GM15510 (cell line): ENCODE measurements around the gene PDRG1.

Experiments used
- POLR2A ChIP-seq: IDR thresholded peaks from 3 replicates; pipeline ENCODE4 v1.6.1; 2011; ENCODE audit warnings: borderline replicate concordance; ENCODE audit not compliant: insufficient read length; ENCODE audit errors: extremely low read depth

Gene PDRG1

DNA sequence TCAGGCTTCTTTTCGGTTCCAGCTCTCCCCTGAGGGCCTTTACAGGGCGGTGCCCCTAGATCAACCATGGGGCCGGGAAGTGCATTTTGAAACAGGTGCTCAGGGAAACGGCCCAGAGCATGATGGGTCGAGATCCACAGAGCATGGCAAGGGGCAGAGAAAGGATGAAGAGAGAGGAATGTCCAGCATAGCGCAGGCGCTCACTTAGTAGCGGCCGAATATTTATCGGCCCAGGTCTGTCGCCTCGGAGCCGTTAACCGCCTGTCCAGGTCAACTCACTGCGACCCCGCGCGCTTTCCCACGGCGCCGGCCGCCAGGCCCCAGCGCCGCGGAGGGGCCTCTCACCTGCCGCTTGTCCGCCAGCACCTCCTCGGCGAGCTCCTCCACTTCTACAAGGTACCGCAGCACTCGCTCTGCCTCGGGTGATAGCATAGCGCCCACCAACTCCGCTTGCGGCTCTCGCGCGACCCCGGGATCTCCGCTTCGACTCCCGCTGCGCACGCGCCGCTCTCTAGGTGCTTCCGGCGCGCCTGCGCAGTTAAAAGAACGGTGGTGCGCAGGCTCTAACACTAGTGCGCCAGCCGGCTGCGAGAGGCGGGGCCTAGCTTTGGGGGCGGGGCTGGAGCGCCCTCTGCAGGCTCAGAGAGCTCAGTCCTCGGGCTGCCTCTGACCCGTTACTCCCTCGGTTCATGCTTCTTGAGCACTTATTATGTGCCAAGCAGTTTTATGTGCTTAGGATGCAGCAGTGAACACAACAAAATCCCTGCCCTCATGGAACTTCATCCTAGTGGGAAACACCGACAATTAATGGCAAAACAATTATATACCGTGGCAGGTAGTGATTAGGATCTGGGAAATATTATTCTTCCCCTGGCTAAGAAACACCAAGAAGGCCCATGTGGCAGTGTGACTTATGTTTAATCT lies at the start of gene PDRG1:
Gene PDRG1 (minus strand): TSS at position 517 of the 924 bp plus-strand sequence. CDS start 85 bp downstream, at position 432.
- TF ChIP-seq POLR2A, result peak; percentile 85

DNA sequence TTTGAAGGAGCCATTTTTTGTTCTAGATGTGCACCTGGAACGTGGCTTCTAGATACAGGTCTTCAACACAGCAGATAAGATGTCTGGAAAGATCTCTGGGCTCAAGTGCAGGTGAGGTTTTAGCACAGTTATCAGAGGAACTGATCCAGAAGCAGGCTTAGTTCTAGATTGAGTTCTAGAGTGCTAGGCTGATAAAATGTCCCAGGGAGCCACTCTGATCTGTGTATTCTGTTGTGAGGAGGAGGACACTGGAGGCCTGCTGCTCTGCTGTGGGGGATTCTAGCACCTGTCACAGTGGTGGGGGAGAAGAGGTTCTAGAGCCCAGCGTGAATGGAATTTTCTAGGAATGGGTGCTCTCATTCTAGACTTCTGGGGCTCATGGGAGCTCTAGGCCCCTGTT lies 46.4 kb upstream of the PDRG1 start:
- TF ChIP-seq POLR2A, result no peak

GRCh38 chr20:31996996-31997395 lies 45.1 kb upstream of the PDRG1 start:
- no peak for TF ChIP-seq POLR2A

GRCh38 chr20:31992086-31992485 lies 40.2 kb upstream of the PDRG1 start:
- TF ChIP-seq POLR2A, result no peak

DNA sequence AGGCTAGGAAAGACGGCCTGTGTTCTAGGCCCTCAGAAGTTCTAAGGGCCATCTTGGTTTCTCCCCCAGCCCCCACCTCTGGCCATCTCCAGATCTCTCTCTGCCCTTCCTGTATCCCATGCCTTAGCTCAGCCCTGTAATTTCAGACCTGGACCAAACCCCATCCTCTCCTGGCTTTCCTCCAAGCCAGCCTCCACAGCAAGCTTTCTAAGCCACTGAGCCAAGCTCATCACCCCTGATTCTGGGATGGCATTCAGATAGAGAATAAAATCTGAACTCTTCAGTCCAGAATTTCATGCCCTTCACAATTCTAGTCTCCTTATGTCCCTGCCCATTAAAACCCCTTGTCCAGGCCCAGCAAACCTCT lies 39.5 kb upstream of the PDRG1 start:
- TF ChIP-seq POLR2A, result no peak

- TF ChIP-seq POLR2A, result no peak
These were observed 38.9 kb upstream of the PDRG1 start for GRCh38 chr20:31990641-31991338.

- TF ChIP-seq POLR2A, result no peak
These were observed 37.3 kb upstream of the PDRG1 start for GRCh38 chr20:31989030-31989645.

DNA sequence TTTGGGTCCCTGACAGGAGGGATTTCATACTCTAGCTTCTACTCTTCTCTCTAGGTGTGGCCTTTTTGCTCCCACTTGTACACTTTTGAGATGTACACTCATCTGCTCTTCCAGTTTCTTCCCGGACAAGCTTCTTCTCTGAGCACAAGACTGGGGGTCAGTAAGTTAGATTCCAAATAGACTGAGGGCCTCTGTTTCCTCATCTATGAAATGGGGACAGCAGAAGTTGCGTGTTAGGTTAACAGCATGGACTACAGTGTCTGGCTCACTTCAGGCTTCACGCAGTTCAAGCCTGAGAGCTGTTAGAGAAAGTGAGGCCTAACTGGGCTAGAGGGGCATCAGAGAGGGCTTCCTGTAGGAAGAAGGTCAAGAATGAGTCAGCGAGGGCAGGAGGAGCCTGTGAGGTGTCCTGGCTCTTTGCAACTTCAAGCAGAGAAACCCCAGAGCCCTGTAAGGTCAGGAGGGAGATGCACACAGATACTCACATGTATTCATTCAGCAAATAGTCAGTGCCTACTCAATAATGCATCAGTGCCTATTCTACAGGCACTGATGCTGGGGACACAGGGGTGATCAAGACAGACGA lies 36.7 kb upstream of the PDRG1 start:
- no peak for TF ChIP-seq POLR2A

GRCh38 chr20:31987744-31988143 lies 35.9 kb upstream of the PDRG1 start:
- TF ChIP-seq POLR2A, result no peak

DNA sequence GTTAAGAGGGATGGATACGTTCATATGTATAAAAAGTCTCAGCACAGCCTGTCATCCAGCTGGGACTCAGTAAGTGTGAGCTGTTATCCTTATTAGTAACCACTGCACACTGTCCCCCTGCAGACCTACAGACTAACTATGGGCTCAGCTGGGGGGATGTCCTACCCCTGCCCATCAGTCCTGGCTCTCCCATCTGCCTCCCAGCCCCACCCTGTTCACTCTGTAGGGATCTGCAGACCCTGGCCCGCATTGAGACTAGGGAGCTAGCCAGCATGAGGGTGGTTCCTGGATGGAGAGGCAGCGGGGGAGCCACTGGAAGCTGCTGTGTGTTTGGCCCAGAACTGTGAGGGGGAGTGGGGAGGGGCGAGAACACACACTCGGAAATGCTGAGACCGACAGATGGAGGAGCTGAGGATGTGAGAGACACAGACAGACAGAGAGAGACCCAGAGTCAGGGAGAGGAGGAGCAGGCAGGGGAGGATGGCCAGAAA lies 33.2 kb upstream of the PDRG1 start:
- no peak for TF ChIP-seq POLR2A

DNA sequence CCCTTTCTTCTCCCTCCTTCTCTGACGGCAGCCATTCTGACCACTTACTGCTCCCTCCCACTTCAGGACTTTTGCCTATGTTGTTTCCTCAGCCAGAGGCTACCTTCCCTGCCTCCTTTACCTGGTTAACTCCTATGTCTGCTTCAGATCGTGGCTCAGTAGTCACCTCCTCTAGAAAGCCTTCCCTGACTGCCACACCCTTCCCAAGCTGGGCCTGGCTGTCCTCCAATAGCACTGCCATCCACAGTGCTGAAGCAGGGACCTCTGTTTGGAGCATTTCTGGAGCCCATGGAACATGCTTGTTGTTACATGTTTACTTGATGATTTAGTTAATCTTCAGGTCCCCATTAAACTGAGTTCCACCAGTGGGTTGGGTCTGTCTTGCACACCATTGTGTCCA lies 29.9 kb upstream of the PDRG1 start:
- TF ChIP-seq POLR2A, result no peak

DNA sequence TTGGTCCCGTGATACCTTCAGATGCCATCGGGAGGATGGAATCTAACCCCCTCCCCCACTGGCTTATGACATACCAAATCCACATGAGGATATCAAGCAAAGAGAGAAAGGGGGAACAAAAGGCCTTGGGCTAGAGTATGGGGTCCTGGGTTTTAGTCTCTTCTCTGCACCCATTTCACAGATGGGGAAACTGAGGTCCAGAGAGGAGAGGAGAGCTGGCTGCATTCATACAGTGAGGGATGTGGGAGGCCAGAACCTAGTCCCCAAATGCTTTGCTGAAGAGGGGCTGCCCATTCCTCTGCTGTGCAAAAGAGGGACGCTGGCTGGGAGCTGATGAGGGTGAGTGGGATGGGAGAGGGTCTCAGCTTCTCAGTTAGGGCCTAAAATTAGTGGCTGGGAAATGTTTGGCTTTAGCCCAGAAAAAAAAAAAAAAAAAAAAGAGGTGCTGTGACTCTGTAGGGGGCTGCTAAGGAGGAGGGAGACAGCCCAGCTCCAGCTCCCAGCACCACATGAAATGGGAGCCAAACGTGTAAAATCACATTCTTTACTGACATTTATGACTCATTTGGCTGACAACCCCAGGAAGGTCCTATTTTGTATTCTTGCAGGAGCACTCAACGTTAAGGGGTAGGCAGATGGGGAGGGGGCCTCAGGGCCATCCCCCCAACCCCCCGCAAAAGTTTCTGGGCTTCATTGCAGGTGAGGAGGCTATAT lies 28.0 kb upstream of the PDRG1 start:
- no peak for TF ChIP-seq POLR2A

- no peak for TF ChIP-seq POLR2A
These were observed 25.2 kb upstream of the PDRG1 start for GRCh38 chr20:31977080-31977479.

DNA sequence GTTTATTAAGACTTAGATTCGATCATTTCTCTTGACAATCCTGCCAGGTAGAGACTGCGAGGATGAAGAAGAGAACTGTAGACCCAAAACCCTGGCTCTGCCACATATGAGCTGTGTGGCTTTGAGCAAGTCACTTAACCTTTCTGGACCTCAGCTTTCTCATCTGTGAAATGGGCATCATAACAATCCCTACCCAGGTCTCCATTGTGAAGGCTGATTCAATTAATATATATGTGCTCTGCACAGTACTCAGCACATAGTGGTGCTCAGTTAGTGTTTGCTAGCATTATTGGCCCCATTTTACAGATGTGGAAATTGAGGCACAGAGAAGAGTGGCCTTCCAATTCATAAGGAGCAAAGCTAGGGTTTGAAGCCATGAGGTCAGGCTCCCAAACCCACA lies 24.0 kb upstream of the PDRG1 start:
- no peak for TF ChIP-seq POLR2A
